KMS-11 (cell line): ENCODE results near the gene MST1R.

Experiments
- H2AFZ ChIP-seq: fragments of 200-600 bp; sonication (generic); 2 replicates; pipeline ENCODE4 v1.6.1; 2016; ENCODE audit warnings: antibody characterized with exemption, mixed run types, low read depth
- H3K27ac ChIP-seq: fragments of 200-600 bp; sonication (generic); 2 replicates; pipeline ENCODE4 v1.6.1; 2016; ENCODE audit warnings: mild to moderate bottlenecking, mixed run types
- H3K27me3 ChIP-seq: fragments of 200-600 bp; sonication (generic); 2 replicates; pipeline ENCODE4 v1.6.1; 2017; ENCODE audit warnings: mild to moderate bottlenecking, low read depth, mixed run types, moderate library complexity; ENCODE audit not compliant: insufficient read depth
- H3K36me3 ChIP-seq: fragments of 200-600 bp; sonication (generic); 2 replicates; pipeline ENCODE4 v1.6.1; 2017; ENCODE audit warnings: mild to moderate bottlenecking, mixed run types; ENCODE audit not compliant: insufficient read depth
- H3K4me1 ChIP-seq: fragments of 200-600 bp; sonication (generic); 2 replicates; pipeline ENCODE4 v1.6.1; 2016; ENCODE audit warnings: mild to moderate bottlenecking, low read depth, mixed run types; ENCODE audit not compliant: poor library complexity, severe bottlenecking
- H3K4me2 ChIP-seq: fragments of 200-600 bp; sonication (generic); 2 replicates; pipeline ENCODE4 v1.7.0; 2016; ENCODE audit warnings: mild to moderate bottlenecking, mixed run types
- H3K4me3 ChIP-seq: fragments of 200-600 bp; sonication (generic); IDR thresholded peaks from 2 replicates; pipeline ENCODE4 v1.6.1; 2017; ENCODE audit warnings: low read depth, low read length, mixed read lengths; ENCODE audit not compliant: insufficient read depth
- H3K79me2 ChIP-seq: fragments of 200-600 bp; sonication (generic); 2 replicates; pipeline ENCODE4 v1.6.1; 2016; ENCODE audit warnings: low read depth, mixed run types; ENCODE audit not compliant: insufficient read depth
- H3K9ac ChIP-seq: fragments of 200-600 bp; sonication (generic); 2 replicates; pipeline ENCODE4 v1.6.1; 2016; ENCODE audit warnings: mild to moderate bottlenecking, mixed run types
- H4K20me1 ChIP-seq: fragments of 200-600 bp; sonication (generic); 2 replicates; pipeline ENCODE4 v1.6.1; 2016; ENCODE audit warnings: mild to moderate bottlenecking, mixed run types; ENCODE audit not compliant: insufficient read depth
- TF ChIP-seq, protein P1 (sequence below): fragments of 200-600 bp; sonication (generic); conservative IDR thresholded peaks from 2 replicates; pipeline ENCODE4 v1.6.1; 2017; ENCODE audit warnings: low read depth, mild to moderate bottlenecking, antibody characterized with exemption, low read length, moderate library complexity, mixed read lengths

MST1R gene

DNA sequence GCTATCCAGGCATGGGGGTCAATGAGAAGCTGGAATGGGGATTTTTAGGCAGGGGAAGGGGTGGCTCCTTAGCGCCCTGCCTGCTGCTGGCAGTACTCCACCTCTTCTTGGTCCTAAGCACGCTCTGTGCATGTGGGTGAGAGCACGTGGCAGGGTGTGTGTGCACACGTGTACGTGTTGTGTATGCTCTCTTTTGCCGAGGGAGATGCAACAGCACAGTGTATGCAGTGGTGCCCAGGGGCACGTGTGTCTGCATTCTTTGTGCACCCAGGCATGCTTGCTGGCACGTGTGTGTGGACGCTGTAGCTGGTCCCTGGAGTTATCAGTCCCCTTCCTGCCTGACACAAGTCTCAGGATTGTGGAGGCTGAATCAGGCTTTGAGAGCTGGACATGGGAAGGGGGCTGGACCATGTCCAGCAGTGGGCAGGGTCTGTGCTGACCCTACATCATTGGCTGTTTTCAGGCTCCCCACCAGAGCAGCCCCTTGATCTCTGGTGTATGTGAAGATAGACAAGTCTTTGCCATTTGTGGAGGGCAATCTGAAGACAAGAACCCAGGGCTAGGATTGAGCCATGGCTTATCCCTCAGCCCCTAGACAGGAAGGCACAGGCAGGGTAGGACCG is 32.0 kb downstream of the MST1R start:
- H3K9ac ChIP-seq = no peak overlapping the region
- H4K20me1 ChIP-seq = no peaks in the 10 kb centered on the region
- H3K79me2 ChIP-seq = no peaks in the 10 kb centered on the region
- H3K4me2 ChIP-seq = no peak overlapping the region
- H2AFZ ChIP-seq = no peak overlapping the region
- TF ChIP-seq, protein P1, sequence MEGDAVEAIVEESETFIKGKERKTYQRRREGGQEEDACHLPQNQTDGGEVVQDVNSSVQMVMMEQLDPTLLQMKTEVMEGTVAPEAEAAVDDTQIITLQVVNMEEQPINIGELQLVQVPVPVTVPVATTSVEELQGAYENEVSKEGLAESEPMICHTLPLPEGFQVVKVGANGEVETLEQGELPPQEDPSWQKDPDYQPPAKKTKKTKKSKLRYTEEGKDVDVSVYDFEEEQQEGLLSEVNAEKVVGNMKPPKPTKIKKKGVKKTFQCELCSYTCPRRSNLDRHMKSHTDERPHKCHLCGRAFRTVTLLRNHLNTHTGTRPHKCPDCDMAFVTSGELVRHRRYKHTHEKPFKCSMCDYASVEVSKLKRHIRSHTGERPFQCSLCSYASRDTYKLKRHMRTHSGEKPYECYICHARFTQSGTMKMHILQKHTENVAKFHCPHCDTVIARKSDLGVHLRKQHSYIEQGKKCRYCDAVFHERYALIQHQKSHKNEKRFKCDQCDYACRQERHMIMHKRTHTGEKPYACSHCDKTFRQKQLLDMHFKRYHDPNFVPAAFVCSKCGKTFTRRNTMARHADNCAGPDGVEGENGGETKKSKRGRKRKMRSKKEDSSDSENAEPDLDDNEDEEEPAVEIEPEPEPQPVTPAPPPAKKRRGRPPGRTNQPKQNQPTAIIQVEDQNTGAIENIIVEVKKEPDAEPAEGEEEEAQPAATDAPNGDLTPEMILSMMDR = no peak
- H3K27ac ChIP-seq = no peak overlapping the region
- H3K27me3 ChIP-seq = no peaks in the 10 kb centered on the region; the same call in 1 of the 2 replicates
- no peaks in the 10 kb centered on the region for H3K4me1 ChIP-seq
- H3K4me3 ChIP-seq = no peak overlapping the region
- H3K36me3 ChIP-seq = no peaks in the 10 kb centered on the region

DNA sequence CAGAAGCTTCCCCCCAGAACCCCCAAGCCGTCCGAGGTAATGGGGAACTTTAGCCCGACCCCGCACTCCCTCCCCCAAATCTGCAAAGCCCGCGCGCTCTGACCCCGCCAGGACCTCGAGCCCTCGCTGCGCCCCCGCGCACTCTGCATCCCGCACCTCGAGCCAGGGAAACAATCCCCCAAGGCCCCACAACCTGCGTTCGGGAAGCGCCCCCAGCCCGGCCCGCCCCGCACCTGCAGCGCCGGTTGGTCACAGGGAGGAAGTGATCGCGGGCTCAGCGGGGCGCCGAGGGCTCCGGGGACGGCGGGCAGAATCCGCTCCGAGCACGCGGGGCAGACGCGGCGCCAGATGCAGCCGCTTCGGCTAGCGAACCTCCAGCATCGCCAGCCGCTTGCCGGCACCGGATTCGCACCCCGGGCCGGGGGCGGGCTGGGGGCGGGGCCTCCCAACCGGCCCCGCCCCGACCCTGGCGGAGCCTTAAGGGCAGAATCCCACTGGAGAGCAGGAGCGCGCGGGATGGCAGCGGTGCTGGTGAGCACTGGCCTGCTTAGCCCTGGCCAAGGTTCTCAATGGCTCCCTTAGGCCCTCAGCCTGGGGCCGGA is 34.0 kb downstream of the MST1R start, which contains the start of gene CAMKV:
Gene CAMKV (minus strand): TSS at position 382 of the 602 bp plus-strand sequence. CDS start 7,518 bp downstream, outside the sequence.
- Histone ChIP-seq H3K4me1 (no peaks in the 10 kb centered on the region), H3K9ac (no peak within 1 kb of the TSS), H4K20me1 (no peaks in the 10 kb centered on the region), H3K79me2 (no peaks in the 10 kb centered on the region), H3K27ac (no peak within 1 kb of the TSS), H3K4me2 (no peak within 1 kb of the TSS), H3K4me3 (no peak within 1 kb of the TSS), H3K27me3 (no peaks in the 10 kb centered on the region; the same call in 1 of the 2 replicates), H3K36me3 (no peaks in the 10 kb centered on the region), H2AFZ (no peak within 1 kb of the TSS)
- TF ChIP-seq, protein P1 = no peak

DNA sequence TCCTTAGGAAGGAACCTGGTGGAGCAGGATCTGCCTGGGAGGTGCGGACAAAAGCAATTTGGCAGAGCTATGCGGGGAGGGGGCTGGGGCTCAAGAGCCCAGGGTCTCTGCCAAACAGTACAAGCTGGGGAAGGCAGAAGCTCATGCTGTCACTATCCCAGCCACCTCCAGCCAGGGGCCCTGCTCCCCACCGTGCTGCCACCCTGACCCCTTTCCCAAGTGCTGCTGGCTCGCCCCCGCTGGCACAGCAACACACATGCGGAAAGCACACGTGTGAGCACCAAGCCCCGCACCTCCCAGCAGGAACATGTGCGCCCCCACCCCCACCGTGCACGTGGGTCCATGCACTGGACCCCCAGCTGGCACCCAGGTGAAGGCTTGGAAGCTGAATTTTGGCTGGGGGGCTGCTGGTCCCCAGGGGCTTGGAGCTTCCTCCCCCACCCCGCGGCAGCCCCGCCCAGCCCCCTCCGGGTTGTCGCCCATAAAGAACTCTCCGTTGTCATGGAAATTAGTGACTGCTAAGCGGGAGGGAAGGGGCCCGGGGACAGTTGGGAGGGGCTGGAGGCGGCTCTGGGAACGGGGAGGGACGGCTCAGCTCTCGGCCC is 34.7 kb downstream of the MST1R start:
- no peaks in the 10 kb centered on the region for H3K4me1 ChIP-seq
- H2AFZ ChIP-seq = no peak overlapping the region
- no peak overlapping the region for H3K4me3 ChIP-seq
- H3K27ac ChIP-seq = no peak overlapping the region
- TF ChIP-seq, protein P1 = no peak
- H4K20me1 ChIP-seq = no peaks in the 10 kb centered on the region
- H3K9ac ChIP-seq = no peak overlapping the region
- H3K36me3 ChIP-seq = no peaks in the 10 kb centered on the region
- no peak overlapping the region for H3K4me2 ChIP-seq
- H3K27me3 ChIP-seq = no peaks in the 10 kb centered on the region; the same call in 1 of the 2 replicates
- no peaks in the 10 kb centered on the region for H3K79me2 ChIP-seq

DNA sequence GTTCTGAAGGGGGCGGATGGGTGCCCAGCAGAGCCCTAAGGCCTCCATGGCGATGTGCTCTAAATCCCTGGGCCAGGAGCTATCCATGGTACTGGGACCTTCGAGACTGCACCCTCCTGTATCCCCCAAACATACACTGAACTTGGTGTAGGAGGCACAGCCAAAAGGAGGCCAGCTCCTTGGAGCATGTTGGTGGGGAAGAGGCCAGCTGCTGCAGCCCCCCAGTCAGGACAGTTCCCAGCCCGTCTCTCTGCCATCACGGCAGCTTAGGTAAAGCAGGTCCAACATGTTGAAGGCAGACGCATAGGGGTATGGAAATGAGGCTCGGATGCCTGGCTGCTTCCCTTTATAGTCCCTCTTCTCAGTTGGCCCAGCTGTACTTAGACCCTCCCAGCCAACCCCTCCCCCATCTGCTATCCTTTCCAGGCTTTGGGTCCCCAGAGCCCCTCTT is 35.8 kb downstream of the MST1R start:
- Histone ChIP-seq H3K4me2 (no peak overlapping the region), H3K27me3 (peaks cover 1% of the 10 kb centered on the region; the same call in 1 of the 2 replicates), H3K36me3 (no peaks in the 10 kb centered on the region), H3K4me1 (no peaks in the 10 kb centered on the region), H2AFZ (no peak overlapping the region), H3K27ac (no peak overlapping the region), H3K4me3 (no peak overlapping the region), H4K20me1 (no peaks in the 10 kb centered on the region), H3K9ac (no peak overlapping the region), H3K79me2 (no peaks in the 10 kb centered on the region)
- TF ChIP-seq, protein P1 = no peak
